GM12878 (cell line): Measurements from ENCODE around the gene CCDC68.

Experiments
- CTCF ChIP-seq, 3 experiments: IDR thresholded peaks in 2 of 3; conservative IDR thresholded peaks in 1 of 3; 2 replicates each; pipeline ENCODE4 v1.5.1; 2011; ENCODE audit warnings: low read depth in 3 of 3, low read length in 3 of 3, mild to moderate bottlenecking in 3 of 3, control low read depth in 2 of 3, moderate library complexity in 2 of 3, inconsistent platforms in 1 of 3, mixed read lengths in 1 of 3; ENCODE audit not compliant: control insufficient read depth in 2 of 3, insufficient read depth in 1 of 3; ENCODE audit errors: extremely low read depth in 1 of 3
- EZH2 ChIP-seq: IDR thresholded peaks from 2 replicates; pipeline ENCODE4 v1.6.1; 2012; ENCODE audit warnings: low read depth, mild to moderate bottlenecking, control low read depth, inconsistent platforms, low read length, borderline replicate concordance; ENCODE audit not compliant: control insufficient read depth
- SP1 ChIP-seq: IDR thresholded peaks from one replicate; pipeline ENCODE4 v1.6.1; 2011; ENCODE audit warnings: low read depth, low read length
- ZNF207 ChIP-seq: fragments of 450-650 bp; IDR thresholded peaks from 2 replicates; pipeline ENCODE4 v1.6.1; 2014; ENCODE audit warnings: antibody characterized with exemption, mild to moderate bottlenecking, borderline replicate concordance

DNA sequence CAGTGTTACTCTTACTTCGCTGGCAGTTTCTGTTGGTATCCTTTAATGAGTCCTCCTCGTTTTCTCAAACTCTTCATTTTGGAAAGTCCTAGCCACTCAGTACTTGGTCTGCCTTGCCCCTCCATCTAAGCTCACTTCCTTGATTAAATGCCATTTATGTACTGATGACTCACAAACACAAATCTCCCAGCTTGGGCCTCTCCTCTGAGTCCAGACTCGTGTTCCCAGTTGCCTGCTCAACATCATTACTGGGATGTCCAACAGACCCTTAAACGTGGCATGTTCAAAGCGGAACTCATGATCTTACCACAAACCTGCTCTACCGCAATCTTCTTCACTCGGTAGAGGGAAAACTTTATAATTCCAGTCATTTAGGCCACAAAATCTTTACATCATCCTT lies 13.8 kb upstream of the CCDC68 start:
- TF ChIP-seq CTCF (IDR thresholded peaks at IDR 0.05 in 2 of 3, conservative IDR thresholded peaks at IDR 0.05 in 1 of 3; ENCODE audit: control insufficient read depth in 2 of 3, extremely low read depth in 1 of 3, insufficient read depth in 1 of 3, low read depth in 3 of 3, low read length in 3 of 3) (no peak), EZH2 (no peak), ZNF207 (no peak), SP1 (no peak)
